Measurements from ENCODE around the gene E2F6. TPM values are rescaled to one million over a fixed set of nuclear protein-coding genes. Genes with fewer than 3 reads are reported as not detected.

Gene E2F6
- total RNA-seq, 1 donor from 2014 or later: 23.1 TPM

DNA sequence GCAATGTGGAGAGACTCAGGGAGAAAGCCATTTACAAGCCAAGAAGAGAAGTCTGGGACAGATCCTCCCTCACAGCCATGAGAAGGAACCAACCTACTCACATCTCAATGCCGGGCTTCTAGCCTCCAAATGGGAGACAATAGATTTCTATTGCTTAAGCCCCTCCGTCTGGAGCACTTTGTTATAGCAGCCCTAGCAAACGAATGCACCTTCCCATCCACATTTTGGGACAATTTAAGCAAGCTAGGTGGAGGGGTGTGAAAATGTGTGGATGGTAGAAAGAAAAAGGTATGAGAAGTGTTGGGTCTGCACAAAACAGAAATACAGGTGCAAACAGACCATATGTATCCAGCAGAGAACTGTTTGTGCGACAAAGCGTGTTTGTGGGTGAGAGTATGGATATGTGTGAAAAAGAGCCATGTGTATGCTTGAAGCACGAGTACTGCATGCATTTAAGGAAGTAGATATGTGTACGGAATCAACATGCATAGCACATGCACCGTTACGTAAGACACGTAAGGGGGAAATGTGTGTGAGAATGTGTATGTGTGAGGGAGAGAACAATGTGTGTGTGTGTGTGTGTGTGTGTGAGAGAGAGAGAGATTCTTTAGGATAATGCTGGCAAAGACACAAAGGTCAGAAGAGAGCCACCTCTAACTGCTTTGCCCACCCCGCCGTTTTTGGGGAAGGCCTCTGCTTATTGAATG, 13.1 kb upstream of the E2F6 start:
- Mint-ChIP-seq H3K4me3 (no peak overlapping the region), H3K9me3 (no peaks in the 10 kb centered on the region), H3K36me3 (no peaks in the 10 kb centered on the region), H3K4me1 (peaks cover 23% of the 10 kb centered on the region), H3K27me3 (ENCODE audit: low read depth) (peaks cover 37% of the 10 kb centered on the region), H3K27ac (no peak overlapping the region)
- TF ChIP-seq, protein P1, sequence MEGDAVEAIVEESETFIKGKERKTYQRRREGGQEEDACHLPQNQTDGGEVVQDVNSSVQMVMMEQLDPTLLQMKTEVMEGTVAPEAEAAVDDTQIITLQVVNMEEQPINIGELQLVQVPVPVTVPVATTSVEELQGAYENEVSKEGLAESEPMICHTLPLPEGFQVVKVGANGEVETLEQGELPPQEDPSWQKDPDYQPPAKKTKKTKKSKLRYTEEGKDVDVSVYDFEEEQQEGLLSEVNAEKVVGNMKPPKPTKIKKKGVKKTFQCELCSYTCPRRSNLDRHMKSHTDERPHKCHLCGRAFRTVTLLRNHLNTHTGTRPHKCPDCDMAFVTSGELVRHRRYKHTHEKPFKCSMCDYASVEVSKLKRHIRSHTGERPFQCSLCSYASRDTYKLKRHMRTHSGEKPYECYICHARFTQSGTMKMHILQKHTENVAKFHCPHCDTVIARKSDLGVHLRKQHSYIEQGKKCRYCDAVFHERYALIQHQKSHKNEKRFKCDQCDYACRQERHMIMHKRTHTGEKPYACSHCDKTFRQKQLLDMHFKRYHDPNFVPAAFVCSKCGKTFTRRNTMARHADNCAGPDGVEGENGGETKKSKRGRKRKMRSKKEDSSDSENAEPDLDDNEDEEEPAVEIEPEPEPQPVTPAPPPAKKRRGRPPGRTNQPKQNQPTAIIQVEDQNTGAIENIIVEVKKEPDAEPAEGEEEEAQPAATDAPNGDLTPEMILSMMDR (IDR thresholded peaks at IDR 0.05; ENCODE audit: unreplicated experiment): no peak
- no peak for DNase-seq (ENCODE audit: low spot score in 2 of 2, unreplicated experiment in 2 of 2)

DNA sequence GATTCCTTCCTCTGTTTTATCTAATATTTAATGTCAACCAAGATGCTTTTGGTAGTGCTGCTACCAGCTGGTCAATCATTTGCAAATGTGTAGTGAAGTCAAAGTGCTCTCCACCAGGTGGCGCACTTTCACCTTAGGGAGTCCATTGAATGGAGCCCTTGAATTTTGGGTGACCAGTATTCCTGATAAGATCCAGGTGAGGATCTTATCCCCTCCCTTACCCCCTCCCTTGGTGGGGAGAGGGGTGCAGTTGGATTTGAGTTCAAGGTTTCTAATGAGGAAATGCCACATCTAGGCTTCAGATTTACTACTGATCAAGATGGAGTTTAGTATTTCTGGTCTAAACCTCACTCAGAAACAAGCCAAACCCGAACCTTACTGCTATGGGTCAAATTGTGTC, 12.0 kb upstream of the E2F6 start:
- TF ChIP-seq, protein P1 (IDR thresholded peaks at IDR 0.05; ENCODE audit: unreplicated experiment): peak; percentile 95
- peak; percentile 84 to 89 for DNase-seq (ENCODE audit: low spot score in 2 of 2, unreplicated experiment in 2 of 2)
- Mint-ChIP-seq H3K9me3 (no peaks in the 10 kb centered on the region), H3K4me3 (no peak overlapping the region), H3K36me3 (no peaks in the 10 kb centered on the region), H3K27me3 (ENCODE audit: low read depth) (peaks cover 36% of the 10 kb centered on the region), H3K4me1 (peaks cover 14% of the 10 kb centered on the region), H3K27ac (no peak overlapping the region)

DNA sequence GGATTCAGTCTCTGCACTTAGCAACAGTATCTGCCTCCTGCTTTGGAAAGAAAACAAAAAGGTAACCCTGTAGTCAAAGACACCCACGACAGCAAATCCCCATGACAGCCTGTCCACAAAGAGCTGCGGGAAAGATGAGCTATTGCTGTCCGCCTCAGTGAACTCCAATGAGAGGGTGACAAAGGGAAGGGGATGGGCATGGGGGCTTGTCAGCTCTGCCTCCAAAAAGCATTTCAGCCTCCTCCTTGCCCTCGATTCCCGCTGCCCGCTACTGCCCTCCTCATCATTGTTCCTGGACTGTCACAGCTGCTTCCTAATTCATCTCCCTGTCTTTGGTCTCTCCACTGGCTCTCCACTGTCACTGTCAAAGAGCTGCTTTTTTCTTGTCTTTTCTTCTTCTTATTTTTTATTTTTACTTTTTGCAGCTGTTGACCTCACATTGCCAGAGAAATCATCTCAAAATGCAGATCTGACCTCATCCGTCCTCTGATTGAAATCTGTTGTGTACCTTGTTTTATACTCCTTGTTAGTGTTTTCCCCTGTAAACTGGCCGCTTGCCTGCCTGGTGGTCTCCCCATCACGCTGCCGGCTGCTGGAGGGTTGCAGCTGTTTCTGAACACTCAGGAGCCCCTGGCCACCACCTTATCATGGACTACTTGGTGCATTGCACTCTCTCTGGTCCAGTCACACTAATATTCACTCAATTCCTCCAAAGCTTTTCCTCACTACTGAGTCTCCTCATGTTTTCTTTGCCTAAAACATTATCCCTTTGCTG, 7.9 kb upstream of the E2F6 start:
- TF ChIP-seq, protein P1 (IDR thresholded peaks at IDR 0.05; ENCODE audit: unreplicated experiment): no peak

DNA sequence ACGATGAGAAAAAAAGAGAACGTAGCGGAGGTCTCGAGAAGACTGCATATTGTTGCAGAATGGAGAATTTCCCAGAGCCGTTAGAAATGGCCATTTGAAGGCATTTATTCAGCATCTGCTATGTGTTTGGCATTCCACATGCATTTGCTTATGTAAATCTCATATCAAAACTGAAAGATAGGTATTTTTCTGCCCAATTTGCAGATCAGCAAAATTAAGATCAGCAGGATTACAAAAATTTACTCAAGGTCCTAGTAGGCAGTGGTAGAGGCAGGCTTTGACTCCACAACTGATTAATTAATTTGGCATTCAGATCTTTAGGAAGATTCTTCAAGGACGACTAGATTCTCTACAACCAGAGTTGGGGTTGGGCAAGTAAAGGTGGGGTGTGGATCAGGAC, 1.8 kb upstream of the E2F6 start:
- Mint-ChIP-seq H3K9me3 (no peaks in the 10 kb centered on the region), H3K4me1 (peaks cover 20% of the 10 kb centered on the region), H3K36me3 (peaks cover 8% of the 10 kb centered on the region), H3K27me3 (ENCODE audit: low read depth) (peaks cover 11% of the 10 kb centered on the region), H3K27ac (no peak overlapping the region), H3K4me3 (no peak overlapping the region)
- TF ChIP-seq, protein P1 (IDR thresholded peaks at IDR 0.05; ENCODE audit: unreplicated experiment): no peak
- no peak for DNase-seq (ENCODE audit: low spot score in 2 of 2, unreplicated experiment in 2 of 2)

More for the DNA sequence above, 7.9 kb upstream of the E2F6 start:
- DNase-seq (ENCODE audit: low spot score in 2 of 2, unreplicated experiment in 2 of 2): no peak
- peaks cover 26% of the 10 kb centered on the region for H3K27me3 Mint-ChIP-seq (ENCODE audit: low read depth)
- no peak overlapping the region for H3K4me3 Mint-ChIP-seq
- H3K9me3 Mint-ChIP-seq: no peaks in the 10 kb centered on the region
- H3K4me1 Mint-ChIP-seq: no peaks in the 10 kb centered on the region
- no peak overlapping the region for H3K27ac Mint-ChIP-seq
- no peaks in the 10 kb centered on the region for H3K36me3 Mint-ChIP-seq

DNA sequence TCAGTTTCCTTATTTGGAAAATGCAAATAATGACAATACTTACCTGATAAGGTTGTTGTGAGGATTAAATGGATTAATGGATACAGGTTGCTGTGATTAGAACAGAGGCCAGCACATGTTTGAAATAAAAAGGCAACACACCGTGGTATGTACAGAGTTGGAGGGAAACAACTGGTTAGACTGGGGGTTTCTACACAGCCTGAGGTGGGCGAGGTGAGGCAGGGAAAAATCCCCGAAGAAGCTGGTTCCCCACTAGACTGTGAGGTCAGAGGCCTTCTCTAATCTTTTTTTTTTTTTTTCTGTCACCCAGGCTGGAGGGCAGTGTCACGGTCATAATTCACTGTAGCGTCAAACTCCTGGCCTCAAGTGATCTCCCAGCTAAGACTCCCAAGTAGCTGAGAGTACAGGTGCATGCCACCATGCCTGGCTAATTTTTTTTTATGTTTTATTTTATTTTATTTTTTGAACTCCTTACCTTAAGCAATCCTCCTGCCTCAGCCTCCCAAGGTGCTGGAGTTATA, 1.2 kb upstream of the E2F6 start:
- peak overlapping the region; percentile 71 for H3K4me3 Mint-ChIP-seq
- DNase-seq (ENCODE audit: low spot score in 2 of 2, unreplicated experiment in 2 of 2): no peak
- H3K9me3 Mint-ChIP-seq: no peaks in the 10 kb centered on the region
- TF ChIP-seq, protein P1 (IDR thresholded peaks at IDR 0.05; ENCODE audit: unreplicated experiment): no peak
- H3K4me1 Mint-ChIP-seq: peaks cover 25% of the 10 kb centered on the region
- H3K36me3 Mint-ChIP-seq: peaks cover 8% of the 10 kb centered on the region
- H3K27me3 Mint-ChIP-seq (ENCODE audit: low read depth): peaks cover 7% of the 10 kb centered on the region
- no peak overlapping the region for H3K27ac Mint-ChIP-seq
